IMR-90 (cell line): ENCODE results near the gene CCDC182. TPM values are rescaled to one million over a fixed set of nuclear protein-coding genes. Genes with fewer than 3 reads are reported as not detected.

ENCODE experiments used
- ATAC-seq: fragments of 200-7000 bp; cut with Tn5 transposase; 2 replicates; pipeline ENCODE4 v1.9.1; 2020; ENCODE audit warnings: low read depth, mild to moderate bottlenecking, moderate library complexity
- BruUV-seq: library from RNA; stranded (reverse); fragments of 400-500 nt; replicated peaks from 2 replicates; lab custom pipeline; 2021; lab: Mats Ljungman, UMichigan
- CTCF ChIA-PET: fragments of 300-600 bp; formaldehyde crosslinking; extraction: SDS; loops from one replicate; lab custom pipeline; 2021; ENCODE audit warnings: antibody characterized with exemption; lab: Yijun Ruan, JAX
- POLR2A ChIA-PET: fragments of 300-600 bp; sonication (Branson Sonifier 250); formaldehyde crosslinking; loops from one replicate; lab custom pipeline; 2022; ENCODE audit warnings: antibody characterized with exemption; ENCODE audit not compliant: unreplicated experiment; lab: Charles Lee
- DNase-seq: peaks from one replicate; pipeline ENCODE4 v3.0.0; 2013
- H2AFZ ChIP-seq: replicated peaks from 2 replicates; pipeline ENCODE3; 2013; ENCODE audit warnings: low read length, mild to moderate bottlenecking; ENCODE audit not compliant: poor library complexity
- H2AK5ac ChIP-seq: 2 replicates; pipeline ENCODE4 v1.6.1; 2013; ENCODE audit warnings: low read depth, low read length, inconsistent platforms
- H2AK9ac ChIP-seq: replicated peaks from 2 replicates; pipeline ENCODE3; 2013; ENCODE audit warnings: mild to moderate bottlenecking, low read depth, low read length, moderate library complexity; ENCODE audit not compliant: poor library complexity
- H2BK120ac ChIP-seq: 2 replicates; pipeline ENCODE4 v1.6.1; 2013; ENCODE audit warnings: low read depth, low read length, inconsistent platforms
- H2BK15ac ChIP-seq: 3 replicates; pipeline ENCODE4 v1.6.1; 2013; ENCODE audit warnings: low read depth, low read length, inconsistent platforms
- H2BK20ac ChIP-seq: 2 replicates; pipeline ENCODE4 v1.6.1; 2013; ENCODE audit warnings: low read depth, mild to moderate bottlenecking, inconsistent platforms, low read length, moderate library complexity
- H2BK5ac ChIP-seq: 2 replicates; pipeline ENCODE4 v1.6.1; 2013; ENCODE audit warnings: mild to moderate bottlenecking, low read depth, low read length, inconsistent platforms; ENCODE audit not compliant: poor library complexity, severe bottlenecking
- H3K14ac ChIP-seq: replicated peaks from 2 replicates; pipeline ENCODE4 v1.6.1; 2013; ENCODE audit warnings: low read depth, low read length, inconsistent platforms
- H3K18ac ChIP-seq: 2 replicates; pipeline ENCODE4 v1.6.1; 2013; ENCODE audit warnings: low read depth, low read length, control low read depth
- H3K23ac ChIP-seq: 2 replicates; pipeline ENCODE4 v1.6.1; 2013; ENCODE audit warnings: low read depth, low read length, inconsistent platforms
- H3K27ac ChIP-seq: 2 replicates; pipeline ENCODE4 v1.5.1; 2013; ENCODE audit warnings: mild to moderate bottlenecking, control low read depth, low read length; ENCODE audit not compliant: insufficient read depth
- H3K27me3 ChIP-seq: 2 replicates; pipeline ENCODE4 v1.6.1; 2013; ENCODE audit warnings: low read length; ENCODE audit not compliant: control insufficient read depth, insufficient read depth
- H3K36me3 ChIP-seq: 2 replicates; pipeline ENCODE4 v1.6.1; 2013; ENCODE audit warnings: low read length, mixed read lengths; ENCODE audit not compliant: control insufficient read depth, insufficient read depth
- H3K4ac ChIP-seq: 2 replicates; pipeline ENCODE4 v1.6.1; 2013; ENCODE audit warnings: low read depth, low read length, inconsistent platforms
- H3K4me1 ChIP-seq: 2 replicates; pipeline ENCODE4 v1.6.1; 2013; ENCODE audit warnings: low read length, mixed read lengths; ENCODE audit not compliant: control insufficient read depth, insufficient read depth
- H3K4me2 ChIP-seq: 2 replicates; pipeline ENCODE4 v1.6.1; 2013; ENCODE audit warnings: low read depth, mild to moderate bottlenecking, control low read depth, low read length, moderate library complexity
- H3K4me3 ChIP-seq: 2 replicates; pipeline ENCODE4 v1.5.1; 2013; ENCODE audit warnings: low read depth, mild to moderate bottlenecking, control low read depth, low read length, moderate library complexity; ENCODE audit not compliant: insufficient read depth
- H3K56ac ChIP-seq: 2 replicates; pipeline ENCODE4 v1.6.1; 2013; ENCODE audit warnings: low read length, inconsistent platforms; ENCODE audit not compliant: insufficient read depth; ENCODE audit errors: extremely low read depth
- H3K79me1 ChIP-seq, 2 experiments: 2 replicates each; pipeline ENCODE4 v1.6.1; 2013; ENCODE audit warnings: low read length in 2 of 2, inconsistent platforms in 1 of 2, low read depth in 1 of 2
- H3K9ac ChIP-seq: 2 replicates; pipeline ENCODE4 v1.6.1; 2013; ENCODE audit warnings: low read depth, low read length, control low read depth
- H3K9me1 ChIP-seq: 2 replicates; pipeline ENCODE4 v1.6.1; 2013; ENCODE audit warnings: low read length, inconsistent platforms; ENCODE audit not compliant: insufficient read depth
- H3K9me3 ChIP-seq: 2 replicates; pipeline ENCODE4 v1.6.1; 2013; ENCODE audit warnings: low read length; ENCODE audit not compliant: control insufficient read depth, insufficient read depth
- H4K20me1 ChIP-seq: 2 replicates; pipeline ENCODE4 v1.6.1; 2013; ENCODE audit warnings: low read length, inconsistent platforms; ENCODE audit not compliant: insufficient read depth
- H4K5ac ChIP-seq: 2 replicates; pipeline ENCODE4 v1.6.1; 2013; ENCODE audit warnings: mild to moderate bottlenecking, low read depth, low read length, control low read depth
- H4K8ac ChIP-seq, 2 experiments: 2 replicates each; pipeline ENCODE4 v1.6.1; 2013; ENCODE audit warnings: low read depth in 2 of 2, low read length in 2 of 2, control low read depth in 1 of 2, inconsistent platforms in 1 of 2
- H4K91ac ChIP-seq: 2 replicates; pipeline ENCODE4 v1.6.1; 2013; ENCODE audit warnings: low read depth, low read length, inconsistent platforms; ENCODE audit not compliant: insufficient read depth
- BHLHE40 ChIP-seq: fragments of 150-350 bp; IDR thresholded peaks from 2 replicates; pipeline ENCODE4 v1.6.1; 2016; ENCODE audit warnings: mild to moderate bottlenecking, low read depth, low read length
- CEBPB ChIP-seq: IDR thresholded peaks from 2 replicates; pipeline ENCODE4 v1.6.1; 2012; ENCODE audit warnings: low read depth, low read length, improper control_type of control experiment
- CHD1 ChIP-seq: IDR thresholded peaks from 2 replicates; pipeline ENCODE4 v1.6.1; 2012; ENCODE audit warnings: low read depth, low read length, improper control_type of control experiment
- FOS ChIP-seq: fragments of 150-350 bp; IDR thresholded peaks from 2 replicates; pipeline ENCODE4 v1.6.1; 2016; ENCODE audit warnings: low read depth, low read length
- MAFK ChIP-seq: IDR thresholded peaks from 2 replicates; pipeline ENCODE4 v1.6.1; 2012; ENCODE audit warnings: low read depth, low read length, improper control_type of control experiment
- MAZ ChIP-seq: IDR thresholded peaks from 2 replicates; pipeline ENCODE4 v1.6.1; 2012; ENCODE audit warnings: low read depth, mild to moderate bottlenecking, low read length, improper control_type of control experiment, moderate library complexity, borderline replicate concordance
- MXI1 ChIP-seq: IDR thresholded peaks from 2 replicates; pipeline ENCODE4 v1.6.1; 2012; ENCODE audit warnings: low read depth, mild to moderate bottlenecking, low read length, moderate library complexity, borderline replicate concordance
- NFE2L2 ChIP-seq: fragments of 150-350 bp; IDR thresholded peaks from 2 replicates; pipeline ENCODE4 v1.6.1; 2016; ENCODE audit warnings: low read depth, mild to moderate bottlenecking, low read length
- POLR2A ChIP-seq: IDR thresholded peaks from 2 replicates; pipeline ENCODE4 v1.6.1; 2012; ENCODE audit warnings: mild to moderate bottlenecking, low read depth, low read length
- RAD21 ChIP-seq: IDR thresholded peaks from 2 replicates; pipeline ENCODE4 v1.6.1; 2012; ENCODE audit warnings: low read length, improper control_type of control experiment
- RCOR1 ChIP-seq: IDR thresholded peaks from 2 replicates; pipeline ENCODE4 v1.6.1; 2012; ENCODE audit warnings: mild to moderate bottlenecking, low read length, improper control_type of control experiment; ENCODE audit not compliant: insufficient replicate concordance
- RFX5 ChIP-seq: IDR thresholded peaks from 2 replicates; pipeline ENCODE4 v1.8.0; 2012; ENCODE audit warnings: low read depth, mild to moderate bottlenecking, low read length, moderate library complexity
- SMC3 ChIP-seq: fragments of 150-350 bp; IDR thresholded peaks from 2 replicates; pipeline ENCODE4 v1.6.1; 2016; ENCODE audit warnings: low read depth, mild to moderate bottlenecking, antibody characterized with exemption, low read length, moderate library complexity
- WGBS, 2 experiments: methylation state at CpG; one replicate each; pipeline versions ENCODE4 v1.1.5 to v1.1.7; 2013; ENCODE audit warnings: missing lambda C conversion rate in 2 of 2; ENCODE audit not compliant: insufficient read length in 1 of 2; ENCODE audit errors: extremely low coverage in 2 of 2; 5-methylcytosine and 5-hydroxymethylcytosine counted together
- dilution Hi-C: fragments of 300-500 bp; cut with HindIII; formaldehyde crosslinking; loops from one replicate; pipeline ENCODE4 v1.14.3; 2018; ENCODE audit warnings: low sequenced_read_pairs; ENCODE audit not compliant: unreplicated experiment
- in situ Hi-C: fragments of 300-500 bp; cut with MboI; formaldehyde crosslinking; loops from 3 replicates; pipeline ENCODE4 v1.14.3; 2019; ENCODE audit warnings: low sequenced_read_pairs, inconsistent platforms, mixed read lengths
- intact Hi-C: fragments of 100-400 bp; cut with micrococcal nuclease; formaldehyde crosslinking; loops from 2 replicates; pipeline ENCODE4 v1.10.0; 2022
- polyA plus RNA-seq, 3 experiments: library from polyadenylated mRNA; depleted of rRNA; stranded (reverse); fragments of >200 nt; gene quantifications; 2 replicates each; pipeline ENCODE4 v1.2.3, GENCODE V29; 2012; ENCODE audit warnings: low replicate concordance in 1 of 3
- total RNA-seq: library from RNA; depleted of rRNA; stranded (reverse); fragments of >200 nt; gene quantifications from 2 replicates; pipeline ENCODE4 v1.2.3, GENCODE V29; 2012
- TF ChIP-seq, protein P1 (sequence below): fragments of 150-350 bp; IDR thresholded peaks from 2 replicates; pipeline ENCODE4 v1.6.1; 2016; ENCODE audit warnings: low read depth, mild to moderate bottlenecking, low read length, moderate library complexity, borderline replicate concordance
- TF ChIP-seq, protein P2 (sequence below): fragments of 150-350 bp; IDR thresholded peaks from 2 replicates; pipeline ENCODE4 v1.6.1; 2017; ENCODE audit warnings: mild to moderate bottlenecking, antibody characterized with exemption, low read length, low read depth
- TF ChIP-seq, protein P3 (sequence below): conservative IDR thresholded peaks from 2 replicates; pipeline ENCODE4 v1.5.1; 2012; ENCODE audit warnings: mild to moderate bottlenecking, low read depth, low read length, improper control_type of control experiment

The CCDC182 gene
- total and polyA plus RNA-seq, 2 of the 4 experiments (the other 2 are of a cell fraction) = not detected

DNA sequence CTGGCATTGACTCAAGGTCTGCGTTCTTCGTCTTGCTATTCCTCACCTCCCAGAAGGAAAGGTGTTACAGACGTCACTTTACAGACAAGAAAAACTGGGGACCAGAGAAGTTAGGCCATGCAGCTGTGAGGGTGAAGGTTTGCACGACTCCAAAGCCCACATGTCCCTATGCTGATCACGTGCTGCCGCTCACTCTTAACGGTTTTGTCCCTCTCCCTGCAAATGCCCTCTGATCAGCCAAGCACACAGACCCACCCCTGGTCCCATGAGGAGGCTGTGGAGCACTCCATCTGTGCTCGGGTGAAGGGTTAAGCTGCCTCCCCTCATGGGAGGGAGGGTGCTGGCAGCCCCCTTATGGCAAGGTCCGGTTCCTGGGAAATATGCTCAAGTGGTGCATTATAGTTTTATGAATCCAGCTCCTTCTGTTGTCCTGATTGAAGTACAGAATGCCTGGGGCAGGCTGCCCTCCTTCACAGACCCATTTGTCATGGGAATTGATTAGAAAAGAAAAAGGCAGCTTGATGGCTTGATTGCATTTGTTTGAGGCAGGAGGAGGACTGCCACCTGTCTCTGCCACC, 18.8 kb downstream of the CCDC182 start:
- ATAC-seq = no peak
- Histone ChIP-seq H3K4me3 (no peak overlapping the region), H3K14ac (no peak overlapping the region), H2BK20ac (no peak overlapping the region), H3K9me1 (no peaks in the 10 kb centered on the region), H2BK5ac (no peak overlapping the region), H3K18ac (no peak overlapping the region), H3K4me1 (no peaks in the 10 kb centered on the region), H3K27ac (no peak overlapping the region), H3K56ac (no peak overlapping the region), H4K8ac (no peak overlapping the region), H2AFZ (no peak overlapping the region), H4K91ac (no peak overlapping the region), H3K4ac (no peak overlapping the region), H3K9me3 (no peaks in the 10 kb centered on the region), H3K23ac (no peak overlapping the region), H4K20me1 (no peaks in the 10 kb centered on the region), H3K36me3 (no peaks in the 10 kb centered on the region), H2AK9ac (no peak overlapping the region), H2BK120ac (no peak overlapping the region), H4K5ac (no peak overlapping the region), H3K79me1 (no peaks in the 10 kb centered on the region), H2BK15ac (no peak overlapping the region), H2AK5ac (no peak overlapping the region), H3K4me2 (no peak overlapping the region), H3K9ac (no peak overlapping the region), H3K27me3 (peaks cover 29% of the 10 kb centered on the region)
- ChIA-PET POLR2A (no interaction called here), CTCF (no interaction called here)
- dilution Hi-C loops = no loop called here
- TF ChIP-seq MXI1 = no peak
- no peak for TF ChIP-seq CHD1
- TF ChIP-seq MAZ = no peak
- no peak for TF ChIP-seq RCOR1
- no peak for TF ChIP-seq SMC3
- TF ChIP-seq FOS = no peak
- TF ChIP-seq MAFK = no peak
- TF ChIP-seq BHLHE40 = no peak
- TF ChIP-seq RAD21 = no peak
- TF ChIP-seq, protein P1, sequence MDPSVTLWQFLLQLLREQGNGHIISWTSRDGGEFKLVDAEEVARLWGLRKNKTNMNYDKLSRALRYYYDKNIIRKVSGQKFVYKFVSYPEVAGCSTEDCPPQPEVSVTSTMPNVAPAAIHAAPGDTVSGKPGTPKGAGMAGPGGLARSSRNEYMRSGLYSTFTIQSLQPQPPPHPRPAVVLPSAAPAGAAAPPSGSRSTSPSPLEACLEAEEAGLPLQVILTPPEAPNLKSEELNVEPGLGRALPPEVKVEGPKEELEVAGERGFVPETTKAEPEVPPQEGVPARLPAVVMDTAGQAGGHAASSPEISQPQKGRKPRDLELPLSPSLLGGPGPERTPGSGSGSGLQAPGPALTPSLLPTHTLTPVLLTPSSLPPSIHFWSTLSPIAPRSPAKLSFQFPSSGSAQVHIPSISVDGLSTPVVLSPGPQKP = no peak
- TF ChIP-seq, protein P2, sequence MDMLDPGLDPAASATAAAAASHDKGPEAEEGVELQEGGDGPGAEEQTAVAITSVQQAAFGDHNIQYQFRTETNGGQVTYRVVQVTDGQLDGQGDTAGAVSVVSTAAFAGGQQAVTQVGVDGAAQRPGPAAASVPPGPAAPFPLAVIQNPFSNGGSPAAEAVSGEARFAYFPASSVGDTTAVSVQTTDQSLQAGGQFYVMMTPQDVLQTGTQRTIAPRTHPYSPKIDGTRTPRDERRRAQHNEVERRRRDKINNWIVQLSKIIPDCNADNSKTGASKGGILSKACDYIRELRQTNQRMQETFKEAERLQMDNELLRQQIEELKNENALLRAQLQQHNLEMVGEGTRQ = no peak
- no peak for TF ChIP-seq RFX5
- TF ChIP-seq POLR2A = no peak
- no peak for TF ChIP-seq CEBPB
- TF ChIP-seq, protein P3, sequence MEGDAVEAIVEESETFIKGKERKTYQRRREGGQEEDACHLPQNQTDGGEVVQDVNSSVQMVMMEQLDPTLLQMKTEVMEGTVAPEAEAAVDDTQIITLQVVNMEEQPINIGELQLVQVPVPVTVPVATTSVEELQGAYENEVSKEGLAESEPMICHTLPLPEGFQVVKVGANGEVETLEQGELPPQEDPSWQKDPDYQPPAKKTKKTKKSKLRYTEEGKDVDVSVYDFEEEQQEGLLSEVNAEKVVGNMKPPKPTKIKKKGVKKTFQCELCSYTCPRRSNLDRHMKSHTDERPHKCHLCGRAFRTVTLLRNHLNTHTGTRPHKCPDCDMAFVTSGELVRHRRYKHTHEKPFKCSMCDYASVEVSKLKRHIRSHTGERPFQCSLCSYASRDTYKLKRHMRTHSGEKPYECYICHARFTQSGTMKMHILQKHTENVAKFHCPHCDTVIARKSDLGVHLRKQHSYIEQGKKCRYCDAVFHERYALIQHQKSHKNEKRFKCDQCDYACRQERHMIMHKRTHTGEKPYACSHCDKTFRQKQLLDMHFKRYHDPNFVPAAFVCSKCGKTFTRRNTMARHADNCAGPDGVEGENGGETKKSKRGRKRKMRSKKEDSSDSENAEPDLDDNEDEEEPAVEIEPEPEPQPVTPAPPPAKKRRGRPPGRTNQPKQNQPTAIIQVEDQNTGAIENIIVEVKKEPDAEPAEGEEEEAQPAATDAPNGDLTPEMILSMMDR = no peak
- TF ChIP-seq NFE2L2 = no peak
- no TSS peak for BruUV-seq
- in situ Hi-C loops = no loop called here
- intact Hi-C loops = no loop called here
- WGBS, 2 experiments = no CpG with 5 or more reads among the region's 9 CpGs
- no peak for DNase-seq
